ENCODE data around the gene GCHFR. TPM values are rescaled to one million over a fixed set of nuclear protein-coding genes. Genes with fewer than 3 reads are reported as not detected.
A peak's percentile ranks its signal among the peaks of the same experiment; 100 is the strongest.

The GCHFR gene
- total and polyA plus RNA-seq, 10 of the 15 experiments (the other 5 are each of a cell fraction or from before 2014, with no cell fraction given): 10.5 to 94.0 (median 35.3) TPM

- TF ChIP-seq POLR2AphosphoS2 (IDR thresholded peaks at IDR 0.05; ENCODE audit: low read depth, low read length) (no peak; the same call in 1 of the 2 replicates), CREM (IDR thresholded peaks at IDR 0.05; ENCODE audit: low read depth) (peak; percentile 100), SMARCA5 (IDR thresholded peaks at IDR 0.05) (no peak), HDAC6 (IDR thresholded peaks at IDR 0.05; ENCODE audit: unreplicated experiment) (no peak), IRF3 (IDR thresholded peaks at IDR 0.05) (no peak), TAF1 (IDR thresholded peaks at IDR 0.05; ENCODE audit: borderline replicate concordance, low read depth, low read length) (peak; percentile 81), PBX3 (IDR thresholded peaks at IDR 0.05; ENCODE audit: insufficient replicate concordance, low read depth, low read length) (peak; percentile 3), NFYB (IDR thresholded peaks at IDR 0.05; ENCODE audit: insufficient read depth, low read depth, low read length) (no peak), HSF1 (IDR thresholded peaks at IDR 0.05; ENCODE audit: low read depth, low read length) (no peak), NBN (IDR thresholded peaks at IDR 0.05) (peak; percentile 93), BACH1 (IDR thresholded peaks at IDR 0.05; ENCODE audit: borderline replicate concordance) (0 out of 2 replicates have a peak, but pooled peaks have one; percentile 36), POLR2AphosphoS5 (IDR thresholded peaks at IDR 0.05; ENCODE audit: low read length) (peak; percentile 95), SREBF1 (IDR thresholded peaks at IDR 0.05; ENCODE audit: low read length) (no peak), RCOR1 (conservative IDR thresholded peaks at IDR 0.05; ENCODE audit: low read depth, low read length) (no peak), MTA3 (IDR thresholded peaks at IDR 0.05; ENCODE audit: borderline replicate concordance, low read length) (no peak), BHLHE40 (IDR thresholded peaks at IDR 0.05; ENCODE audit: borderline replicate concordance in 1 of 2, low read depth in 2 of 2, low read length in 1 of 2) (peak; percentile 18 to 78; a peak in 2 of 4 replicates), TARDBP (IDR thresholded peaks at IDR 0.05; ENCODE audit: borderline replicate concordance) (no peak), NR2C2 (IDR thresholded peaks at IDR 0.05; ENCODE audit: borderline replicate concordance, control insufficient read depth, insufficient read length, low read depth) (no peak), SMAD5 (IDR thresholded peaks at IDR 0.05; ENCODE audit: low read depth) (0 out of 2 replicates have a peak, but pooled peaks have one; percentile 54), NR2C1 (IDR thresholded peaks at IDR 0.05) (peak; percentile 27; the same call in 1 of the 2 replicates)
- TF ChIP-seq, protein P1, sequence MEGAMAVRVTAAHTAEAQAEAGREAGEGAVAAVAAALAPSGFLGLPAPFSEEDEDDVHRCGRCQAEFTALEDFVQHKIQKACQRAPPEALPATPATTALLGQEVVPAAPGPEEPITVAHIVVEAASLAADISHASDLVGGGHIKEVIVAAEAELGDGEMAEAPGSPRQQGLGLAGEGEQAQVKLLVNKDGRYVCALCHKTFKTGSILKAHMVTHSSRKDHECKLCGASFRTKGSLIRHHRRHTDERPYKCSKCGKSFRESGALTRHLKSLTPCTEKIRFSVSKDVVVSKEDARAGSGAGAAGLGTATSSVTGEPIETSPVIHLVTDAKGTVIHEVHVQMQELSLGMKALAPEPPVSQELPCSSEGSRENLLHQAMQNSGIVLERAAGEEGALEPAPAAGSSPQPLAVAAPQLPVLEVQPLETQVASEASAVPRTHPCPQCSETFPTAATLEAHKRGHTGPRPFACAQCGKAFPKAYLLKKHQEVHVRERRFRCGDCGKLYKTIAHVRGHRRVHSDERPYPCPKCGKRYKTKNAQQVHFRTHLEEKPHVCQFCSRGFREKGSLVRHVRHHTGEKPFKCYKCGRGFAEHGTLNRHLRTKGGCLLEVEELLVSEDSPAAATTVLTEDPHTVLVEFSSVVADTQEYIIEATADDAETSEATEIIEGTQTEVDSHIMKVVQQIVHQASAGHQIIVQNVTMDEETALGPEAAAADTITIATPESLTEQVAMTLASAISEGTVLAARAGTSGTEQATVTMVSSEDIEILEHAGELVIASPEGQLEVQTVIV (IDR thresholded peaks at IDR 0.05; ENCODE audit: borderline replicate concordance, partially characterized antibody): peak; percentile 16
- TF ChIP-seq, protein P2, sequence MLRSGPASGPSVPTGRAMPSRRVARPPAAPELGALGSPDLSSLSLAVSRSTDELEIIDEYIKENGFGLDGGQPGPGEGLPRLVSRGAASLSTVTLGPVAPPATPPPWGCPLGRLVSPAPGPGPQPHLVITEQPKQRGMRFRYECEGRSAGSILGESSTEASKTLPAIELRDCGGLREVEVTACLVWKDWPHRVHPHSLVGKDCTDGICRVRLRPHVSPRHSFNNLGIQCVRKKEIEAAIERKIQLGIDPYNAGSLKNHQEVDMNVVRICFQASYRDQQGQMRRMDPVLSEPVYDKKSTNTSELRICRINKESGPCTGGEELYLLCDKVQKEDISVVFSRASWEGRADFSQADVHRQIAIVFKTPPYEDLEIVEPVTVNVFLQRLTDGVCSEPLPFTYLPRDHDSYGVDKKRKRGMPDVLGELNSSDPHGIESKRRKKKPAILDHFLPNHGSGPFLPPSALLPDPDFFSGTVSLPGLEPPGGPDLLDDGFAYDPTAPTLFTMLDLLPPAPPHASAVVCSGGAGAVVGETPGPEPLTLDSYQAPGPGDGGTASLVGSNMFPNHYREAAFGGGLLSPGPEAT (IDR thresholded peaks at IDR 0.05; ENCODE audit: low read depth): peak; percentile 83
Measured at GRCh38 chr15:40754883-40755811, 8.7 kb upstream of the GCHFR start, which contains the start of gene RMDN3 (continued).
